BLaER1 treated with 17β-estradiol and CSF1 and Interleukin-3, amounts not matched to agents 10 nM and 100 nM (cell line): ENCODE measurements around the gene PARD3B.
A peak's percentile ranks its signal among the peaks of the same experiment; 100 is the strongest.

ENCODE experiments used
- H3K27ac ChIP-seq, 11 experiments: shearing (Covaris generic); formaldehyde crosslinking; 2 replicates each; pipeline ENCODE4 v1.8.1; 2022
- H3K27me3 ChIP-seq, 11 experiments: shearing (Covaris generic); formaldehyde crosslinking; 2 replicates each; pipeline ENCODE4 v1.8.1; 2022
- H3K36me3 ChIP-seq, 11 experiments: shearing (Covaris generic); formaldehyde crosslinking; 2 replicates each; pipeline ENCODE4 v1.8.1; 2022
- H3K4me1 ChIP-seq, 10 experiments: shearing (Covaris generic); formaldehyde crosslinking; 2 replicates each; pipeline ENCODE4 v1.8.1; 2022
- H3K4me2 ChIP-seq, 11 experiments: shearing (Covaris generic); formaldehyde crosslinking; 2 replicates each; pipeline ENCODE4 v1.8.1; 2022
- H3K4me3 ChIP-seq, 10 experiments: shearing (Covaris generic); formaldehyde crosslinking; 2 replicates each; pipeline ENCODE4 v1.8.1; 2022
- H3K9ac ChIP-seq, 11 experiments: shearing (Covaris generic); formaldehyde crosslinking; 2 replicates each; pipeline ENCODE4 v1.8.1; 2022
- H3K9me3 ChIP-seq, 11 experiments: shearing (Covaris generic); formaldehyde crosslinking; replicated peaks in 1 of 11; 2 replicates each; pipeline ENCODE4 v1.8.1; 2022
- H4K20me1 ChIP-seq, 11 experiments: shearing (Covaris generic); formaldehyde crosslinking; 2 replicates each; pipeline ENCODE4 v1.8.1; 2022
- Cebpa-rat ChIP-seq, 11 experiments: shearing (Covaris generic); IDR thresholded peaks; 2 replicates each; pipeline ENCODE4 v1.8.1; 2022

Gene PARD3B

GRCh38 chr2:205288686-205289085, 743.4 kb downstream of the PARD3B start:
- Histone ChIP-seq H3K4me2 (no peak overlapping the region), H3K27ac (no peak overlapping the region), H3K27me3 (no peaks in the 10 kb centered on the region), H3K4me1 (peaks cover 0 to 7% (median 0%) of the 10 kb centered on the region in 10 experiments; a peak in 5 of 20 replicates), H3K9ac (no peak overlapping the region), H3K4me3 (no peak overlapping the region), H3K36me3 (no peaks in the 10 kb centered on the region), H4K20me1 (no peaks in the 10 kb centered on the region), H3K9me3 (peaks cover 0 to 10% (median 0%) of the 10 kb centered on the region in 11 experiments; a peak in 1 of 22 replicates)
- TF ChIP-seq Cebpa-rat (IDR thresholded peaks at IDR 0.05), result no peak

- Histone ChIP-seq H4K20me1 (no peaks in the 10 kb centered on the region), H3K9me3 (peaks cover 0 to 10% (median 0%) of the 10 kb centered on the region in 11 experiments; a peak in 1 of 22 replicates), H3K9ac (no peak overlapping the region), H3K4me2 (no peak overlapping the region), H3K4me1 (peaks cover 0 to 10% (median 0%) of the 10 kb centered on the region in 10 experiments; a peak in 5 of 20 replicates), H3K36me3 (no peaks in the 10 kb centered on the region), H3K27me3 (no peaks in the 10 kb centered on the region), H3K4me3 (no peak overlapping the region), H3K27ac (no peak overlapping the region)
- no peak for TF ChIP-seq Cebpa-rat (IDR thresholded peaks at IDR 0.05)
Observed at GRCh38 chr2:205290299-205290698, 745.0 kb downstream of the PARD3B start.

DNA sequence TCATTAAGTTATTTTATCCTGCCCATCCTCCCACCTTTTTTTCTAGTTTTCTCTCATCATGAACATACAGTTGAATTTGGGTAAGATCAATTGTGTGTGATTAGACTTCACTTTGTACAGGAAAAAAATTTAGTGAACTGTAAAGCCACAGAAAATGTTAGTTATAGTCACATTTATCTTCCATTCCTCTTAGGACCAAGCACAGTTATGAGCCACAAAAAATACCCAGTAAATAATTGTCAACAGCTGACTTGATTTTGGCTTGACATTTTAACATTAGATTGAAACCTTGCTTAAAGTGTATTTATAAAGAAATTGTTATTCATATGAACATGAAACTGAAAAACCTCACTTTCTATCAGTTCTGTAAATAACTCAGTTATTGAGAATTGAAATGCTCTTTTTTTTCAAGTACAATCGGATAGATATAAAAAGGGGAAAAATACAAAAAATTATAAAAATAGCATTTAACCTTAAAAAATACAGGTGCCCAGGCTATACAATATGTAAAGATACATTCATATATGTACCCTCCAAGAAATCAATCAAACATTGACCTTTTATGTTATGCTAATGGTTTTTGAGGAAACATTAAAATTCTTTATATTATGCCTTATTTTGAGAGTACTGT, 747.5 kb downstream of the PARD3B start:
- peak overlapping the region in 1 of 11 experiments; percentile 36; a peak in 1 of 22 replicates for H3K4me2 ChIP-seq
- H3K4me1 ChIP-seq, result peaks cover 0 to 10% (median 0%) of the 10 kb centered on the region in 10 experiments; a peak in 5 of 20 replicates
- H3K36me3 ChIP-seq, result no peaks in the 10 kb centered on the region
- no peaks in the 10 kb centered on the region for H4K20me1 ChIP-seq
- no peak overlapping the region for H3K4me3 ChIP-seq
- TF ChIP-seq Cebpa-rat (IDR thresholded peaks at IDR 0.05), result no peak
- no peaks in the 10 kb centered on the region for H3K27me3 ChIP-seq
- peaks cover 0 to 10% (median 0%) of the 10 kb centered on the region in 11 experiments; a peak in 1 of 22 replicates for H3K9me3 ChIP-seq
- no peak overlapping the region for H3K9ac ChIP-seq
- peak overlapping the region in 2 of 11 experiments; percentile 13 to 21; a peak in 2 of 22 replicates for H3K27ac ChIP-seq

DNA sequence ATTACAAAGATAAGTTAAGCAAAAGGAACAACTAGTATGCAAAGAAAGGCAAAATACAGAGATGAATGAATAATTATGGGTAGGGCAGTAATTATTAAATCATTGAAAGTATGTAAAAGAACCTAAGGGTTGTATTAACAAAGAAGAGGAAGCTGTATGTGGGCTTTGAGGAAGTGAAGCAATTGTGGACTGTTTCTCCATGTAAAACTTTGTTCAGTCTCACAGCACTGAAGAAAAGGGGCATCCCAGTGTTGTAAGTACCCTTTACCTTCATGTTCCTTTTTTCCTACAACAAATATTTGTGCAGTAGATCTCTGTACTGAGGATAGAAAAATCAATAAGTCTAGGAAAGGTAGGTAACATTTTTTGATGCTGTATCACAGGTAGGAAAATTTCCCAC, 748.3 kb downstream of the PARD3B start:
- peaks cover 0 to 10% (median 0%) of the 10 kb centered on the region in 11 experiments; a peak in 1 of 22 replicates for H3K9me3 ChIP-seq
- no peak overlapping the region for H3K9ac ChIP-seq
- no peaks in the 10 kb centered on the region for H4K20me1 ChIP-seq
- no peak for TF ChIP-seq Cebpa-rat (IDR thresholded peaks at IDR 0.05)
- no peak overlapping the region for H3K4me3 ChIP-seq
- peaks cover 0 to 10% (median 0%) of the 10 kb centered on the region in 10 experiments; a peak in 5 of 20 replicates for H3K4me1 ChIP-seq
- H3K4me2 ChIP-seq, result peak overlapping the region in 2 of 11 experiments; percentile 6 to 36; a peak in 2 of 22 replicates
- H3K27me3 ChIP-seq, result no peaks in the 10 kb centered on the region
- peak overlapping the region in 2 of 11 experiments; percentile 13 to 21; a peak in 2 of 22 replicates for H3K27ac ChIP-seq
- no peaks in the 10 kb centered on the region for H3K36me3 ChIP-seq

GRCh38 chr2:205296959-205297358, 751.7 kb downstream of the PARD3B start:
- H3K36me3 ChIP-seq, result no peaks in the 10 kb centered on the region
- H4K20me1 ChIP-seq, result no peaks in the 10 kb centered on the region
- no peak overlapping the region for H3K9ac ChIP-seq
- H3K4me2 ChIP-seq, result no peak overlapping the region
- no peak overlapping the region for H3K4me3 ChIP-seq
- no peak overlapping the region for H3K27ac ChIP-seq
- H3K4me1 ChIP-seq, result peaks cover 0 to 10% (median 0%) of the 10 kb centered on the region in 10 experiments; a peak in 5 of 20 replicates
- H3K9me3 ChIP-seq, result no peaks in the 10 kb centered on the region; a peak in 1 of 22 replicates
- no peaks in the 10 kb centered on the region for H3K27me3 ChIP-seq
- no peak for TF ChIP-seq Cebpa-rat (IDR thresholded peaks at IDR 0.05)

GRCh38 chr2:205297368-205297767, 752.1 kb downstream of the PARD3B start:
- H3K4me2 ChIP-seq, result no peak overlapping the region
- TF ChIP-seq Cebpa-rat (IDR thresholded peaks at IDR 0.05), result no peak
- H3K9ac ChIP-seq, result no peak overlapping the region
- H3K4me3 ChIP-seq, result no peak overlapping the region
- no peaks in the 10 kb centered on the region for H3K9me3 ChIP-seq
- no peak overlapping the region for H3K27ac ChIP-seq
- H3K36me3 ChIP-seq, result no peaks in the 10 kb centered on the region
- H3K27me3 ChIP-seq, result no peaks in the 10 kb centered on the region
- no peaks in the 10 kb centered on the region for H4K20me1 ChIP-seq
- peaks cover 0 to 10% (median 0%) of the 10 kb centered on the region in 10 experiments; a peak in 5 of 20 replicates for H3K4me1 ChIP-seq

GRCh38 chr2:205297846-205298245, 752.6 kb downstream of the PARD3B start:
- no peaks in the 10 kb centered on the region for H3K36me3 ChIP-seq
- peaks cover 0 to 10% (median 0%) of the 10 kb centered on the region in 10 experiments; a peak in 5 of 20 replicates for H3K4me1 ChIP-seq
- no peaks in the 10 kb centered on the region for H3K27me3 ChIP-seq
- no peaks in the 10 kb centered on the region for H3K9me3 ChIP-seq
- TF ChIP-seq Cebpa-rat (IDR thresholded peaks at IDR 0.05), result no peak
- no peak overlapping the region for H3K4me3 ChIP-seq
- no peaks in the 10 kb centered on the region for H4K20me1 ChIP-seq
- no peak overlapping the region for H3K4me2 ChIP-seq
- H3K27ac ChIP-seq, result no peak overlapping the region
- H3K9ac ChIP-seq, result no peak overlapping the region

DNA sequence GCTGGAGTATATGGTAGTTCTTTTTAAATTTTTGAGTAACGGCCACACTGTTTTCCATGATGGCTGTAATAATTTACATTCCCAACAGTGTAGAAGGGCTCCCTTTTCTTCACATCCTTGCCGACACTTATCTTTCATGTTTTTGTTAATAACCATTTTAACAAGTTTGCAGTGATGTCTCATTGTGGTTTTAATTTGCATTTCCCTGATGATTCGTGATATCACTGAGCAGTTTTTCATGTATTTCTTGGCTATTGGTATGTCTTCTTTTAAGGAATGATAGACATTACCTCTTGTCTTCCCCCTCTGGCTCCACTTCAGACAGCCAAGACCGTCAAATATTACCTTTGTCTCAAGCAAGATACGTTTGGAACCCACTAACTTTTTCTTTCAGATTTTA, 765.9 kb downstream of the PARD3B start:
- no peaks in the 10 kb centered on the region for H4K20me1 ChIP-seq
- H3K4me3 ChIP-seq, result no peak overlapping the region
- peaks cover 0 to 10% (median 0%) of the 10 kb centered on the region in 10 experiments; a peak in 3 of 20 replicates for H3K4me1 ChIP-seq
- no peak overlapping the region for H3K27ac ChIP-seq
- H3K9ac ChIP-seq, result no peak overlapping the region
- TF ChIP-seq Cebpa-rat (IDR thresholded peaks at IDR 0.05), result no peak
- H3K9me3 ChIP-seq, result no peaks in the 10 kb centered on the region
- no peak overlapping the region for H3K4me2 ChIP-seq
- H3K27me3 ChIP-seq, result no peaks in the 10 kb centered on the region
- H3K36me3 ChIP-seq, result no peaks in the 10 kb centered on the region

- peaks cover 0 to 5% (median 0%) of the 10 kb centered on the region in 11 experiments; a peak in 2 of 22 replicates for H3K9me3 ChIP-seq
- no peak overlapping the region for H3K4me2 ChIP-seq
- peaks cover 0 to 4% (median 0%) of the 10 kb centered on the region in 10 experiments; a peak in 1 of 20 replicates for H3K4me1 ChIP-seq
- H3K36me3 ChIP-seq, result no peaks in the 10 kb centered on the region
- no peak overlapping the region for H3K27ac ChIP-seq
- no peaks in the 10 kb centered on the region for H4K20me1 ChIP-seq
- H3K27me3 ChIP-seq, result no peaks in the 10 kb centered on the region
- no peak overlapping the region for H3K4me3 ChIP-seq
- H3K9ac ChIP-seq, result no peak overlapping the region
- no peak for TF ChIP-seq Cebpa-rat (IDR thresholded peaks at IDR 0.05)
Observed at GRCh38 chr2:205321231-205321630, 776.0 kb downstream of the PARD3B start.
